ENCODE measurements around the gene GRAMD2B.

Gene GRAMD2B

DNA sequence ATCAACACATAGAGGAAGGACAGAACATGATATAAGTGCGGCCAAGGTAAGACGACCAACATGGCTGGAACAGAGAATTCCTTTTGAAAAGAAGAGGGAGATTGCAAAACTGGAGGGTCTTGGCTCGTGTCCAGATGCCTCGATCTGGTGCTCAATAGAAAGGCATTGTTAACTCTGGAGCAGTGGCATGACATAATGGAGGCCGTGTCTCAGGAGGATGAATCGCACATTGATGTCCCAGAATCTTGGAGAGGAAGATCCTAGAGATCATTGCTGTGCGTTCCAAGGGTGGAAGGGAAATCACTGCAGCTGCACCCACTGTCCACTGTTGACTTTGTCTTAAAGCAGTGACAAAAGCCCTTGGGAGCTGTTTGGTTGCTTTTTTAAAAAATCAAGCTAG, 30.9 kb downstream of the GRAMD2B start:
- no peak for DNase-seq (ENCODE audit: low read depth)
- H3K4me3 ChIP-seq (ENCODE audit: control insufficient read depth, low read depth, low read length) = no peak overlapping the region
- no peak for TF ChIP-seq CTCF (IDR thresholded peaks at IDR 0.05; ENCODE audit: control insufficient read depth, insufficient read depth, low read depth, low read length, missing control alignments)

- DNase-seq (ENCODE audit: low read depth) = no peak
- no peak for TF ChIP-seq CTCF (IDR thresholded peaks at IDR 0.05; ENCODE audit: control insufficient read depth, insufficient read depth, low read depth, low read length, missing control alignments)
- no peak overlapping the region for H3K4me3 ChIP-seq (ENCODE audit: control insufficient read depth, low read depth, low read length)
Observed at GRCh38 chr5:126454535-126454934, 31.3 kb downstream of the GRAMD2B start.

GRCh38 chr5:126455264-126455663, 32.1 kb downstream of the GRAMD2B start:
- H3K4me3 ChIP-seq (ENCODE audit: control insufficient read depth, low read depth, low read length) = no peak overlapping the region
- TF ChIP-seq CTCF (IDR thresholded peaks at IDR 0.05; ENCODE audit: control insufficient read depth, insufficient read depth, low read depth, low read length, missing control alignments) = no peak
- no peak for DNase-seq (ENCODE audit: low read depth)

GRCh38 chr5:126455728-126456127, 32.5 kb downstream of the GRAMD2B start:
- no peak for TF ChIP-seq CTCF (IDR thresholded peaks at IDR 0.05; ENCODE audit: control insufficient read depth, insufficient read depth, low read depth, low read length, missing control alignments)
- DNase-seq (ENCODE audit: low read depth) = no peak
- H3K4me3 ChIP-seq (ENCODE audit: control insufficient read depth, low read depth, low read length) = no peak overlapping the region

GRCh38 chr5:126456217-126456820, 33.1 kb downstream of the GRAMD2B start:
- no peak overlapping the region for H3K4me3 ChIP-seq (ENCODE audit: control insufficient read depth, low read depth, low read length)
- no peak for DNase-seq (ENCODE audit: low read depth)
- TF ChIP-seq CTCF (IDR thresholded peaks at IDR 0.05; ENCODE audit: control insufficient read depth, insufficient read depth, low read depth, low read length, missing control alignments) = no peak

- DNase-seq (ENCODE audit: low read depth) = no peak
- TF ChIP-seq CTCF (IDR thresholded peaks at IDR 0.05; ENCODE audit: control insufficient read depth, insufficient read depth, low read depth, low read length, missing control alignments) = no peak
- H3K4me3 ChIP-seq (ENCODE audit: control insufficient read depth, low read depth, low read length) = no peak overlapping the region
Observed at GRCh38 chr5:126460459-126460858, 37.2 kb downstream of the GRAMD2B start.

- no peak for TF ChIP-seq CTCF (IDR thresholded peaks at IDR 0.05; ENCODE audit: control insufficient read depth, insufficient read depth, low read depth, low read length, missing control alignments)
- DNase-seq (ENCODE audit: low read depth) = no peak
- no peak overlapping the region for H3K4me3 ChIP-seq (ENCODE audit: control insufficient read depth, low read depth, low read length)
Observed at GRCh38 chr5:126460977-126461376, 37.8 kb downstream of the GRAMD2B start.

Measured in AG09309 (cell line).